ENCODE data around the gene OTOP1. TPM values are rescaled to one million over a fixed set of nuclear protein-coding genes. Genes with fewer than 3 reads are reported as not detected.

OTOP1 gene
- total and polyA plus RNA-seq, 2 of the 4 experiments (the other 2 are of a cell fraction), result not detected

- no CpG with 5 or more reads among the region's 9 CpGs for WGBS, 2 experiments (ENCODE audit: extremely low coverage in 2 of 2, insufficient read length in 1 of 2)
- H3K56ac ChIP-seq (ENCODE audit: extremely low read depth, insufficient read depth, low read length), result no peak overlapping the region
- TF ChIP-seq RCOR1 (IDR thresholded peaks at IDR 0.05; ENCODE audit: insufficient replicate concordance, low read length) (no peak), MAFK (IDR thresholded peaks at IDR 0.05; ENCODE audit: low read depth, low read length) (no peak), RAD21 (IDR thresholded peaks at IDR 0.05; ENCODE audit: low read length) (no peak), POLR2A (IDR thresholded peaks at IDR 0.05; ENCODE audit: low read depth, low read length) (no peak), CEBPB (IDR thresholded peaks at IDR 0.05; ENCODE audit: low read depth, low read length) (no peak), NFE2L2 (IDR thresholded peaks at IDR 0.05; ENCODE audit: low read depth, low read length) (no peak), MXI1 (IDR thresholded peaks at IDR 0.05; ENCODE audit: borderline replicate concordance, low read depth, low read length) (no peak), CHD1 (IDR thresholded peaks at IDR 0.05; ENCODE audit: low read depth, low read length) (no peak), FOS (IDR thresholded peaks at IDR 0.05; ENCODE audit: low read depth, low read length) (no peak), BHLHE40 (IDR thresholded peaks at IDR 0.05; ENCODE audit: low read depth, low read length) (no peak), RFX5 (IDR thresholded peaks at IDR 0.05; ENCODE audit: low read depth, low read length) (no peak), MAZ (IDR thresholded peaks at IDR 0.05; ENCODE audit: borderline replicate concordance, low read depth, low read length) (no peak), SMC3 (IDR thresholded peaks at IDR 0.05; ENCODE audit: low read depth, low read length) (no peak)
- TF ChIP-seq, protein P1, sequence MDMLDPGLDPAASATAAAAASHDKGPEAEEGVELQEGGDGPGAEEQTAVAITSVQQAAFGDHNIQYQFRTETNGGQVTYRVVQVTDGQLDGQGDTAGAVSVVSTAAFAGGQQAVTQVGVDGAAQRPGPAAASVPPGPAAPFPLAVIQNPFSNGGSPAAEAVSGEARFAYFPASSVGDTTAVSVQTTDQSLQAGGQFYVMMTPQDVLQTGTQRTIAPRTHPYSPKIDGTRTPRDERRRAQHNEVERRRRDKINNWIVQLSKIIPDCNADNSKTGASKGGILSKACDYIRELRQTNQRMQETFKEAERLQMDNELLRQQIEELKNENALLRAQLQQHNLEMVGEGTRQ (IDR thresholded peaks at IDR 0.05; ENCODE audit: low read depth, low read length), result no peak
- TF ChIP-seq, protein P2, sequence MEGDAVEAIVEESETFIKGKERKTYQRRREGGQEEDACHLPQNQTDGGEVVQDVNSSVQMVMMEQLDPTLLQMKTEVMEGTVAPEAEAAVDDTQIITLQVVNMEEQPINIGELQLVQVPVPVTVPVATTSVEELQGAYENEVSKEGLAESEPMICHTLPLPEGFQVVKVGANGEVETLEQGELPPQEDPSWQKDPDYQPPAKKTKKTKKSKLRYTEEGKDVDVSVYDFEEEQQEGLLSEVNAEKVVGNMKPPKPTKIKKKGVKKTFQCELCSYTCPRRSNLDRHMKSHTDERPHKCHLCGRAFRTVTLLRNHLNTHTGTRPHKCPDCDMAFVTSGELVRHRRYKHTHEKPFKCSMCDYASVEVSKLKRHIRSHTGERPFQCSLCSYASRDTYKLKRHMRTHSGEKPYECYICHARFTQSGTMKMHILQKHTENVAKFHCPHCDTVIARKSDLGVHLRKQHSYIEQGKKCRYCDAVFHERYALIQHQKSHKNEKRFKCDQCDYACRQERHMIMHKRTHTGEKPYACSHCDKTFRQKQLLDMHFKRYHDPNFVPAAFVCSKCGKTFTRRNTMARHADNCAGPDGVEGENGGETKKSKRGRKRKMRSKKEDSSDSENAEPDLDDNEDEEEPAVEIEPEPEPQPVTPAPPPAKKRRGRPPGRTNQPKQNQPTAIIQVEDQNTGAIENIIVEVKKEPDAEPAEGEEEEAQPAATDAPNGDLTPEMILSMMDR (conservative IDR thresholded peaks at IDR 0.05; ENCODE audit: low read depth, low read length), result no peak
- TF ChIP-seq, protein P3, sequence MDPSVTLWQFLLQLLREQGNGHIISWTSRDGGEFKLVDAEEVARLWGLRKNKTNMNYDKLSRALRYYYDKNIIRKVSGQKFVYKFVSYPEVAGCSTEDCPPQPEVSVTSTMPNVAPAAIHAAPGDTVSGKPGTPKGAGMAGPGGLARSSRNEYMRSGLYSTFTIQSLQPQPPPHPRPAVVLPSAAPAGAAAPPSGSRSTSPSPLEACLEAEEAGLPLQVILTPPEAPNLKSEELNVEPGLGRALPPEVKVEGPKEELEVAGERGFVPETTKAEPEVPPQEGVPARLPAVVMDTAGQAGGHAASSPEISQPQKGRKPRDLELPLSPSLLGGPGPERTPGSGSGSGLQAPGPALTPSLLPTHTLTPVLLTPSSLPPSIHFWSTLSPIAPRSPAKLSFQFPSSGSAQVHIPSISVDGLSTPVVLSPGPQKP (IDR thresholded peaks at IDR 0.05; ENCODE audit: borderline replicate concordance, low read depth, low read length), result no peak
- peaks cover 1% of the 10 kb centered on the region; the same call in 1 of the 2 replicates for H3K4me1 ChIP-seq (ENCODE audit: control insufficient read depth, insufficient read depth, low read length)
- CTCF ChIA-PET, result interaction anchor here (0.5 to 2.8 kb wide), 17 partner anchors 8 to 180 kb away, joined by 3 to 19 read pairs (median 4); partner anchors contain the start of genes LYAR, TMEM128 and ZBTB49
- no peak overlapping the region for H2BK15ac ChIP-seq (ENCODE audit: low read depth, low read length)
- H3K79me1 ChIP-seq (ENCODE audit: low read depth in 1 of 2, low read length in 2 of 2), result no peaks in the 10 kb centered on the region
- no peak overlapping the region for H2BK5ac ChIP-seq (ENCODE audit: low read depth, low read length, poor library complexity, severe bottlenecking)
- no peak overlapping the region for H3K4ac ChIP-seq (ENCODE audit: low read depth, low read length)
- H4K91ac ChIP-seq (ENCODE audit: insufficient read depth, low read depth, low read length), result no peak overlapping the region
- no peaks in the 10 kb centered on the region for H3K9me1 ChIP-seq (ENCODE audit: insufficient read depth, low read length)
- H2AFZ ChIP-seq (replicated peaks; ENCODE audit: low read length, poor library complexity), result peak overlapping the region; percentile 4
- POLR2A ChIA-PET (ENCODE audit: unreplicated experiment), result interaction anchor here (0.6 kb wide), 1 partner anchor 147 kb away, joined by 3 read pairs; no protein-coding TSS in a partner anchor
- ATAC-seq (ENCODE audit: low read depth), result no peak
- H3K14ac ChIP-seq (replicated peaks; ENCODE audit: low read depth, low read length), result no peak overlapping the region
- no peak overlapping the region for H3K27ac ChIP-seq (ENCODE audit: insufficient read depth, low read length)
- no peak overlapping the region for H4K8ac ChIP-seq (ENCODE audit: low read depth in 2 of 2, low read length in 2 of 2)
- DNase-seq, result no peak
- H2AK9ac ChIP-seq (replicated peaks; ENCODE audit: low read depth, low read length, poor library complexity), result no peak overlapping the region
- no TSS peak for BruUV-seq (replicated peaks)
- H2BK120ac ChIP-seq (ENCODE audit: low read depth, low read length), result no peak overlapping the region
- no peak overlapping the region for H3K18ac ChIP-seq (ENCODE audit: low read depth, low read length)
- H4K20me1 ChIP-seq (ENCODE audit: insufficient read depth, low read length), result no peaks in the 10 kb centered on the region
- no peaks in the 10 kb centered on the region for H3K9me3 ChIP-seq (ENCODE audit: control insufficient read depth, insufficient read depth, low read length)
- intact Hi-C loops (cut with micrococcal nuclease) (loop anchor here (1.0 to 2.0 kb wide), 2 partner anchors 74 to 171 kb away; no protein-coding TSS in a partner anchor), dilution Hi-C loops (cut with HindIII; ENCODE audit: low sequenced_read_pairs, unreplicated experiment) (no loop called here), in situ Hi-C loops (cut with MboI; ENCODE audit: low sequenced_read_pairs) (no loop called here)
- no peak overlapping the region for H2BK20ac ChIP-seq (ENCODE audit: low read depth, low read length)
- no peak overlapping the region for H3K9ac ChIP-seq (ENCODE audit: low read depth, low read length)
- H3K23ac ChIP-seq (ENCODE audit: low read depth, low read length), result no peak overlapping the region
- H2AK5ac ChIP-seq (ENCODE audit: low read depth, low read length), result no peak overlapping the region
- peaks cover 18% of the 10 kb centered on the region for H3K27me3 ChIP-seq (ENCODE audit: control insufficient read depth, insufficient read depth, low read length)
- H3K36me3 ChIP-seq (ENCODE audit: control insufficient read depth, insufficient read depth, low read length), result no peaks in the 10 kb centered on the region
- H3K4me3 ChIP-seq (ENCODE audit: insufficient read depth, low read depth, low read length), result no peak overlapping the region
- H4K5ac ChIP-seq (ENCODE audit: low read depth, low read length), result no peak overlapping the region
- H3K4me2 ChIP-seq (ENCODE audit: low read depth, low read length), result no peak overlapping the region; the same call in 1 of the 2 replicates
Observed at GRCh38 chr4:4259484-4260100, 32.9 kb upstream of the OTOP1 start.

All from IMR-90 (cell line).